GM19463 (cell line): ENCODE measurements around the gene SLC35C1.

ENCODE experiments used
- ATAC-seq: cut with Tn5 transposase; IDR thresholded peaks from one replicate; pipeline ENCODE4 v1.9.1; 2021; ENCODE audit warnings: mild to moderate bottlenecking, moderate library complexity; ENCODE audit not compliant: unreplicated experiment

The SLC35C1 gene

DNA sequence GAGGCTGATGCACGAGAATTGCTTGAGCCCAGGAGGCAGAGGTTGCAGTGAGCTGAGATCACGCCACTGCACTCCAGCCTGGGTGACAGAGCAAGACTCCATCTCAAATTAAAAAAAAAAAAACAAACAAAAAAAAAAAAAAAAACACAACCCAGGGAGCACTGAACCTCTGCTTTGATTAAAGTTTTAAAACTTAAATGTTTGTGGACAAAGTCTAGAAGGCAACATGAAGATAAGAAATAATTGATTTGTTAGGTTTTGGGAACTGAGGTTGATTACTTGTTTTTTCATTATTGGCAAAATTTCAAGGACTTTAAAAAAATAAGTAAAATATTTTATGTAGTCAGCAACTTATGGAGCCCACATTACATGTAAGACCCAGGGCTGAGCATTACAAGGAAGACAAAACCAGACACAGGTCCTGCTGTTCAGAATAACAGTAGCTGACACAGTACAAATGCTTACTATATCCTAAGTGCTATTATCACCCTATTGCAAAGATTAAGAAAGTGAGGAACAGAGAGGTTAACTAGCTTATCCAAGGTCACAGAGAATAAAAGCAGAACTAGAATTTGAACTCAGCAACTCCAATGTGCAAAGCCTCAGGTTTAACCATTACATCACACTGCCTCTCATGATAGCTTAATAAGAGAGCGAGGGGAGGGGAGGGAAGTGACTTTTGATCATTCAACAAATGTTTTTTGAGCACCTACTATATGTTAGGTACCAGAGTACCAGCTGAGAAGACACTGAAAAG, 40.1 kb downstream of the SLC35C1 start:
- ATAC-seq: no peak

DNA sequence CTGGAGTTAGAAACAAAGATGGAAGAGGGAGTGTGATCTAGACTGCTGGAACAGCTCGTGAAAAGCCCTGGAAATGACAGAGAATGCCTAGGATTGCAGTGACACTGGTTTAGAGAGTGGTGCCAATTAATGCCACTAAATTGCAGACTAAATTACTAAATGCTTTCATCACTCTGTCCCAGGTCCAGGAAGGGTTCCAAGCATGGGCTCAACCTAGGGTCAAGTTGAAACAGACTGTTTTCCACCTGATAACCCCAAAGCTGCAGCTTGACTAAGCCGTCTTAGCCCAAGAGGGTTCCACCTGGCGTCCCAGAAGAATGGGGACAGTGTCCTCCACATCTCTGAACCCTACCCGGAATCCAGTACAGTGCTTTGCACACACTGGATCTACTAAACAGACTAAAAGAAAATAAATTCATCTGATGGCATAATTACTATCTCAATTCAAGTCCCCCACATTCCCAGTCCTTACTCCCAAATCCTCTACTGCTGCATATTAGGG, 41.3 kb downstream of the SLC35C1 start:
- no peak for ATAC-seq

- ATAC-seq: peak; percentile 93
Observed at GRCh38 chr11:45846974-45847910, 42.3 kb downstream of the SLC35C1 start, which contains the start of gene CRY2. TSS of gene CRY2 (plus strand) at chr11:45847475. CDS start at chr11:45847491, 16 bp downstream.

DNA sequence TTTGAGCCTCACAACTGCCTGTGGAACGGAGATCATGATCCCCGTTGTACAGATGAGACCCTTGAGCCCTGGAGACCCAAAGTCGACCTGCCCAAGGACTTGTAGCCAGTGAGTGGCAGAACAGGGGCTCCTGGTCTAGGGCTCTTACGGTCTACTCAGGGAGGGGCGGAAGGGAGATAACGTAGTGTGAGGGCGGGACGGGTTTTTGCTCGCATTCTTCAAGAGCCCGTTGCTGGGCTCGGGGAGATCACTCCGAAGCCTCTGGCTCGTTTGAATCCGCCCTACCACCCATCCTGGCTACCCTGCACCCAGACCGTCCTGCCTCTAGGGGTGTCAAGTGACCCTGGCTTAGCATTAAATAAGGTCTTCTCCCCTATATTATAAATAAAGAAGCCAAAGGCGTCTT, 43.0 kb downstream of the SLC35C1 start:
- ATAC-seq: no peak

- no peak for ATAC-seq
Observed at GRCh38 chr11:45848654-45849081, 43.7 kb downstream of the SLC35C1 start.

DNA sequence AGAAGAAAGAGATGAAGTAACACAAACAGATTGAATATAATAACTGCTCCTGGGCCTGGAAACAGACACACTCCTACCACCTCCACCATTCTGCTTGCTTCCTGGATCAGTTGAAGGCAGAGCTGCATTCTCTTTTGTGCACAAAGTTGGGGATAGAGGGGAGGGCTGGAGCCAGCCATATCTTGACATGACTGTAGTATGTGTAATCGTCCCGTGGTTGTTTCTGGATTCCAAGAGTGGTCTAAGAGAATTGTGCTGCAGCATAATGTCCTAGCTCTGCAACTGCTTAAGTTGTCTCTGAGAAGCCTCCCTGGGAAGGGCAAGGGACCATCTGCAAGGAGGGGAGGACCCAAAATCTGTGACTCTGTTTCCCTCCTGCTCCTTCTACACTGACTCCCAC, 45.5 kb downstream of the SLC35C1 start:
- no peak for ATAC-seq

- no peak for ATAC-seq
Observed at GRCh38 chr11:45851228-45851627, 46.3 kb downstream of the SLC35C1 start.

DNA sequence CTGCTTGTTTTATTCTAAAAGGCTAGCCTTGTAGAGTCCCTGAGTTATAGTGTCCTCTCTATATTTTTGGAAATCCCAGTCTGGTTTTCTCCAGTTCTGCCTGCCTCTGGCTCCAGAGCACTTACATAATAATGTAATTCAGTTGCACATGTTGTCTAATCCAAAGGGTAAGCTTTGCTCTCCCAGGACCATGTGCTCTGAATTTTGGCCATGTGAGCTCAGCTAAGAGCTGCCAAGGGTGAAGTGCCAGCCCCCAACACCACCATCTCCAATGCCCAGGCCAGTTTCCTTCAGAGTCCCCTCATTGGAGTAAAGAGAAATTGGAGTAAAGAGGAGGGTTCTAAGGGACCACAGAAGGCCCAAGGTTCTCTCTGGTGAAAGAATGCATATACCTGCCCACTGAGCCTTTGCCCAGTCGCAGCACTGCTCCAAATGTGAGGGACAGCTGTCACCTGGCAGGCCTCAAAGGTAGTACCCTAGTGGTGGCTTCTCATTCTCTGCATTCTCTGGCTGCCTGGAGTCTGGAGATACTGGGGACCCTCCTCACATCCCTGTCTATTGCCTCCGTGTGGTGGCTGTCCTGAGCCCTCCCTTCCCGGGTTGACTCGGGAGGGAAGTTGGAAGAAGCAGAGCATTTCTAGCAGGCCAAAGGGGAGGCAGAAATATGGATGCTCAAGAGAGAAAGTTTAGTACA, 47.2 kb downstream of the SLC35C1 start:
- no peak for ATAC-seq

DNA sequence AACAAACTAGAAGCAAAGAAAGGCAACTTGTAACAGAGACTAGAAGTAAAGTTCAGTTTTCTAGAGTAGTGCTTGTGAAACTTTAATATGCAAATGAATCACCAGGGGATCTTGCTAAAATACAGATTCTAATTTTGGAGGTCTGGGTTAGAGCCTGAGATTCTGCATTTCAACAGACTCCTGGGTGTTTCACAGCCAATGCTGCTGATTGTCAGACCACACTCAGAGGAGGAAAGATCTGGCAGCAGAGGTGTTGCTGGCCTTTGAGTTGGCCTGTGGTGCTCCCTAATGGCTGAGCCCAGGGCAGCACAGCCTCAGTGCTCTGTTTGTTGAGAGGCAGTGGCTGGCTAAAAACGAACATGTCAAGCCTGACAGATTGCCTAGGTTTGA, 47.8 kb downstream of the SLC35C1 start:
- ATAC-seq: peak; percentile 61

- ATAC-seq: no peak
Observed at GRCh38 chr11:45853332-45854219, 48.6 kb downstream of the SLC35C1 start.

DNA sequence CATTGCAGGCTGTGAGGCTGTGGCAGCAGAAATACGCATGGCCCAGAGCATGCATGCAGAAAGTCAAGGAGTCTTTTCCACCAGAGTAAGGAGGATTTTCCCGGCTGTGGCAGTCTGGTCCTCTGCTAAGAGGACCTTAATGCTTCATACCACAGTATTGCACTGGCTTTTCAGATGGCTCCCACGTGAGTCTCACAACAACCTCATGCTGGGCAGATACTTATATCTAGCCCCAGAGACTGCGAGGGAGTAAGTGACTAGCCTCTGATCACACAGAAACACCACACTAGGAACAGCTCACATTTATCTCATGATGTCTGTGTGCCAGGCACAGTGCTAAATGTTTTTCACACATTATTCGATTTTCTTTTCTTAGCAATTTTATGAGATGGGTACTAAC, 50.4 kb downstream of the SLC35C1 start:
- no peak for ATAC-seq

DNA sequence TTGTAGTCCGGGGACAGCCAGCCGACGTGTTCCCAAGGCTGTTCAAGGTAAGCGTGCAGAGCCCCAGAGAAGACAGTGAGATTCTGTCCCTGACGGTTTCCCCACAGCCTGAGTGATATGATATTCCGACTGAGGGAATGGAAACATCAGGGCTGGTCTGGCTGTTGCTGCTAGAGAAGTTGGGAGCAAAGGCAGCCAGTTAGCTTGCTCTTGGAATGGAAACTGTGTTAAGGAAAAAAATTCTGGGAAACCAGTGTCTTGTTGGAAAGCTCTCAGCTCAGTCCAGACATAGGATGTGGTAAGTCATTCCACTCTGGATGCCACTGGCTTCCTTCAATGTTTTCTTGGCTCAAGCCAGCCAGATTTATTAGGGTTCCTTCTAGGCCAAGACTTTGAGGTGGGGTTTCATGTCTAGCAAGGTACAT, 51.1 kb downstream of the SLC35C1 start:
- no peak for ATAC-seq

DNA sequence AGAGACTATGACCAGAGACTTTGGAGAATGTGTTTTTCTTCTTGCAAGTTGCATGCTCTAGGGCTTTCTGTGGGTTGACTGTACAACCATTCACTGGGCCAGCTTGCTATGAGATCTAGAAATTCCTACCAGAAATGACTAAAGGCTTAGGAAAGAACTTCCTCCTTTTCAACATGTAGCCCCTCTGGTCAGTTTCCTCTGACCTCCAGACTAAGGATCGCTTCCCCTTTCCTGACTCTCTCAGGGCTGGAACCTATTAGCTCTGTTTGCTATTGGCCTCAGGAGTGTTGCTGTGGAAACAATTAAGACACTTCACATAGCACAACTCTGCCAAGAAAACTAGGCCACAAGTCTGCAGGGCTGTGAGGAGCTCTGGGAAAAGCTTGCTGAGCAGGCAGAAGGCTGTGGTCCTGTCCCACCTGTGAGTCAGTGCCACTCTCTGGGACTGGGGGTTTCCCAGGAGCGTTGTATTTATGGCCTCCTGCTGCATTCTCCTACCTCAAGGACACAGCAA, 53.1 kb downstream of the SLC35C1 start:
- no peak for ATAC-seq

DNA sequence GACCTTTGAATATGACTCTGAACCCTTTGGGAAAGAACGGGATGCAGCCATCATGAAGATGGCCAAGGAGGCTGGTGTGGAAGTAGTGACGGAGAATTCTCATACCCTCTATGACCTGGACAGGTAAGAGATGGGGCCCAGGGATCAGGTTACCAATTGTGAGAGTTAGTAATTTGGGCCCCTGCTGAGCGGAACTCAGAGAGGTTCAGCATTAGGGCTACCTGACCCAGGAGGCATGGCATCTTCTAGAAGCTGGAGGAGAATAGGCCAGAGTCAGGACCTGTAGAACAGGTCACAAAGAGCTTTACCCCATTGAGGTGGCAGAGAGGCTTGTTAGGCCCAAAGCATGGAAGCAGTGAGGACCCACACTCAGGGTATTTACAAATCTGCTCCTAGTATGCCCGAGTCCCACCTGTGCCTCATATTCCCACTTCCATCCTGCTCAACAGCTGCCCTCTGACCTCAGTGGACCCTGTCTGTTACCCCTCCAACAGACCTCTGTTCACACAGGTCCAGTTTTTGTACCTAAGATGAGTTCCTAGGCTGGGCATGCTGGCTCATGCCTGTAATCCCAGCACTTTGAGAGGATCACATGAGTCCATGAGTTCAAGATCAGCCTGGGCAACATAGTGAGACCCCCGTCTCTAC, 53.9 kb downstream of the SLC35C1 start:
- no peak for ATAC-seq

DNA sequence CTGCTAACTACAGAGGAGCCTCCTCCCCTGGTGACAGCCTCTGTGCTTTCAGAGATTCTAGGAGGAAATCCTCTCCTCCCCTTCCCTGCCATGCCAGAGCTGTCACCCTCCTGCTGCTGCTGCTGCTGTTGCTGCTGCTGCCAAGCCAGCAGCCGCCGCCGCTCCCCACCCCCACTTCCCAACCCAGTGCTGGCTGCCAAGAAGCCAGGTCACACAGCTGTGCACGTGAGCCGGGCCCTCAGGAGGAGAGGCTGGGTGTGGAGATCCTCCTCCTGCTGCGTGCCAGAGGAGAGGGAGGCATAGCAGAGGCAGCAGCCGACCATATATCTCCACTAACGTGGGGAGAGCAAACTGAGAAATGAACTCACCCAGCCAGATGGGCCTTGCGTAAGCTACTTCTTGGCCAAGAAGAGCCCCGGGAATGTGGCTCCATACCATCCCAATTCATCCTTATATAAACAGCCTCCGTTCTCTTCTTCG, 54.8 kb downstream of the SLC35C1 start:
- ATAC-seq: no peak

- ATAC-seq: no peak
Observed at GRCh38 chr11:45860348-45860747, 55.4 kb downstream of the SLC35C1 start.

DNA sequence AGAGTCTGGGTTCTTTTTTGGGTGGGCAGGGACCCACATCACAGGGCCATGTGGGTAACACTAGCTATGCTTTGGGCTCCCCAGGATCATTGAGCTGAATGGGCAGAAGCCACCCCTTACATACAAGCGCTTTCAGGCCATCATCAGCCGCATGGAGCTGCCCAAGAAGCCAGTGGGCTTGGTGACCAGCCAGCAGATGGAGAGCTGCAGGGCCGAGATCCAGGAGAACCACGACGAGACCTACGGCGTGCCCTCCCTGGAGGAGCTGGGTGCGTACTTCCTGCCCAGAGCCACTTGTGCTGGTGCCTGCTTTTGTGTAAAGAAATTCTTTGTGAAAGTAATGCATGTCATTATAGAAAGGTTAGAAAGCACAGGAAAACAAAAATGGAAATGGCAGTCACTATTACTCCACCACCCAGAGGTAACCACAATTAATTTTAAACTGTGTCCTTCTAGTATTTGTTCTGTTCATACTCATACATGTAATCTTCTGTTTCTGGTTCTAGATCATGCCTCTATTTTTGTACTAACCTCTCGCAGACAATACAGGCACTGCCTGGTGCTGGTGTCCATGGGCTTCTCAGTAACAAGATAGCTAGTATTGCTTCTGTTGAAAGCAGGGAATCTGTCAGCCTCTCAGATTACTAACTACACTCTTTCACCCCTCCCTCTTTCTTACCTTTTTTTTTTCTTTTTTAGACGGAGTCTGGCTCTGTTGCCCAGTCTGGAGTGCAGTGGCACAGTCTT, 56.0 kb downstream of the SLC35C1 start:
- ATAC-seq: no peak
